Measurements from ENCODE around the gene SS18L1. TPM values are rescaled to one million over a fixed set of nuclear protein-coding genes. Genes with fewer than 3 reads are reported as not detected.

SS18L1 gene
- polyA plus RNA-seq, 4 donors: 15.6 to 26.4 (median 18.9) TPM

DNA sequence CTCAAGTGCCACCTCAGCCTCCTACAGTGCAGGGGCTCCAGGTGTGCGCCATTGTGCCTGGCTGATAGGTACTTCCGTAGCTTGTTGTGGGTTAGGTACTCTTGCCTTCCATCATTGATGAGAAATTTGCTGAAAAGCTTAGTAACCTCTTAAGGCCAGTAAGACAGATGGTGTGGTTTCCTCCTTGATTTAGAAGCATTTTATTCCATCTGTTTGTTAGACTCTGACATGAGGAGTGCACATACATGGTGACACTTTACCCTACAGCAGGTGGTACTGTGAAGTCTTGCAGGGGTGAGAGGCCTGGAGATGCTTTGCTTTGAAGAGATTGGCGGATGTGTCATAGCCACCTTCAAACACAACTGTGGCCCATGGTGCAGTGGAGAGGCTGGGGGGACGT is 24.5 kb downstream of the SS18L1 start:
- no peak for DNase-seq (ENCODE audit: low read depth in 4 of 4, low spot score in 3 of 4)

GRCh38 chr20:62168890-62169435 is 25.4 kb downstream of the SS18L1 start:
- DNase-seq (ENCODE audit: low read depth in 4 of 4, low spot score in 3 of 4): no peak

DNA sequence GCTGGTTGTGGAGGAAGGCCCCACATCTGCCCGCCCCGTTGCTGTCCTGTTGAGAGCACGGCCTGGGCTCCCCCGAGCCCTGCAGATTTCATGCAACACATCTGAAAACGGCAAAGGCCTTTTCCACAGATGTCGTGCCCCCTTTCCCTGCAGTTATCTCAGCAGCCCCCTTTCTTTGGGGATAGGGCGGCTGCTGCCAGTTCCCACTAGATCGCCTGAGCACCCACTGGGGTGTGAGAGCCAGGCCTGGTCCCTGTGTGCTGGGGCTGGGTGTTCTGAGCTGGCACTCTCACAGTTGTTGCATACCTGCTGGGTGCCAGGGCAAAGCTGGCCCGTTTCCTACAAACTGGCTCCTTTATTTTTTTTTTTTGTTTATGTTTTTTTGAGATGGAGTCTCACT is 27.0 kb downstream of the SS18L1 start:
- DNase-seq (ENCODE audit: low read depth in 4 of 4, low spot score in 3 of 4): no peak

- no peak for DNase-seq (ENCODE audit: low read depth in 4 of 4, low spot score in 3 of 4)
Measured at GRCh38 chr20:62171245-62171644, 27.7 kb downstream of the SS18L1 start.

- no peak for DNase-seq (ENCODE audit: low read depth in 4 of 4, low spot score in 3 of 4)
Measured at GRCh38 chr20:62172666-62173065, 29.1 kb downstream of the SS18L1 start.

- DNase-seq (ENCODE audit: low read depth in 4 of 4, low spot score in 3 of 4): no peak
Measured at GRCh38 chr20:62174021-62174804, 30.6 kb downstream of the SS18L1 start.

GRCh38 chr20:62174870-62175624 is 31.5 kb downstream of the SS18L1 start:
- no peak for DNase-seq (ENCODE audit: low read depth in 4 of 4, low spot score in 3 of 4)

DNA sequence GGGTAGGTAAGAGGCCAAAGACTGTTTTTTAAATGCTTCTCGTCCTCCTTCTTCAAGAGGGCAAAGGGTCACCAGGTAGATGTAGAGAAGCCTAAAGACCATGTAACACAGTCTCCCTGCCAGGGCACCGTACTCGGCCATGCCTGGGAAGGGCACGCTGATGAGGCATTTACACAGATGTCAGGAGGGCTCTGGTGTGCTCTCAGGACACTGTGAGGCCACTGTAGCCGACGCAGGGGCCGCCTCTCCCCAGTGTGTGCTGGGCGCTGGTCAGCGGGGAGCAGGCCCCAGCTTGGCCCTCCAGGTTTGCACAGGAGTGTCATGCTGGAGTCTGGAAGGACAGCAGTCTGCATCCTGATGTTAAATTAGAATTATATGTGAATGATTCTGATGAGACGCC is 32.1 kb downstream of the SS18L1 start:
- no peak for DNase-seq (ENCODE audit: low read depth in 4 of 4, low spot score in 3 of 4)

DNA sequence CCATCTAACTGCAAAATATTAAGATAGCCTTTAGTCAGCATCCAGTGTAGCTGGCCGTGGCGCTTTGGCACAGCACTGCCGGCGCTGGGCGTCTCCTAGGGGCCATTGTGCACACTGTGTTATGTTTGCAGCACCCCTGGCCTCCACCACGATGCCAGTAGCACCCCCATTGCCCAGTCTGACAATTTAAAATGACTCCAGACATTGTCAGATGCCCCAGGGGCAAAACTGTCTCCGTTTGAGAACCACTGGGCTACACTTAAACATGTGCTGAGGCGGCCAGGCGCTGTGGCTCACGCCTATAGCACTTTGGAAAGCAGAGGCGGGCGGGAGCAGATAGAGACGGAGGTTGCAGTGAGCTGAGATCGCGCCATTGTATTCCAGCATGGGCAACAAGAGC is 33.3 kb downstream of the SS18L1 start:
- DNase-seq (ENCODE audit: low read depth in 4 of 4, low spot score in 3 of 4): no peak

DNA sequence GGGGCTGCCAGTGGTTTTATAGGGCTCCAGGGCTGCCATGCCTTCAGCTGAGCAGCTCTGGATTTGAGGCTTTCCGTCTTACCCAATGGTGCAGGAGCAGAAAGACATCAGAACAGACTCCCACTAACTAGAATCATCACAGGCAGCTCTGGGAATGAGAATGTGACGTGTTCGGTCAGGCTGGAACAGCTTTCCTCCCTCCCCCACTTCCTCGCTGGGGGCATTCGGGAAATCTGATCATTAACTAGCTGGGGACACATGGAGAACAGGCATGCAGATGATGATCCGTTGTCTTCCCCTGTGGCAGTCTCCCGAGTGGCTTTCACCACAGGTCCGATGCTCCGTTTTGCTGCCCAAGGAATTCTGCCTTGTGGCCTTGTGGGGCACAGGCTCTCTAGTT is 33.7 kb downstream of the SS18L1 start:
- peak in 1 of 4 donors; percentile 8 for DNase-seq (ENCODE audit: low read depth in 4 of 4, low spot score in 3 of 4)

- no peak for DNase-seq (ENCODE audit: low read depth in 4 of 4, low spot score in 3 of 4)
Measured at GRCh38 chr20:62178316-62179161, 35.0 kb downstream of the SS18L1 start.

DNA sequence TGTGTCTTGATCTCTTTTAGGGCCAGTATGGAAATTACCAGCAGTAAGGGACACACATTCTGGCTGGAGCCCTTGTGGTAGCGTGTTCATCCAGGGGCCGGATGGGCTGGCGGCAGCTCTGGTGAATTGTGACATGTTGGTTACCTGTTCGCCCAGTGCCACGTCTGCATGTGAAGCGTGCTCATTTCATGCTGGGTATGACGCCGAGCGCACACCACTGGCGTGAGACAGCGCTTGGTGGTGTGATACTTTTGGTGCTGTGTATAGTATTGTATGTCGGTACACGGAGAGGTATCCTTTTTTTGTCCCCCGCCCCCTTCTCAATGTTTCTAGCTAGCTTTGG is 35.6 kb downstream of the SS18L1 start:
- no peak for DNase-seq (ENCODE audit: low read depth in 4 of 4, low spot score in 3 of 4)

GRCh38 chr20:62181808-62182207 is 38.2 kb downstream of the SS18L1 start:
- no peak for DNase-seq (ENCODE audit: low read depth in 4 of 4, low spot score in 3 of 4)

- peak; percentile 88 to 93 (median 90) for DNase-seq (ENCODE audit: low read depth in 4 of 4, low spot score in 3 of 4)
Measured at GRCh38 chr20:62182469-62183425, 39.2 kb downstream of the SS18L1 start, which contains the start of gene MTG2. Gene MTG2, plus strand, starts transcription at chr20:62183028. Its CDS starts 10,393 bp downstream, at chr20:62193421.

DNA sequence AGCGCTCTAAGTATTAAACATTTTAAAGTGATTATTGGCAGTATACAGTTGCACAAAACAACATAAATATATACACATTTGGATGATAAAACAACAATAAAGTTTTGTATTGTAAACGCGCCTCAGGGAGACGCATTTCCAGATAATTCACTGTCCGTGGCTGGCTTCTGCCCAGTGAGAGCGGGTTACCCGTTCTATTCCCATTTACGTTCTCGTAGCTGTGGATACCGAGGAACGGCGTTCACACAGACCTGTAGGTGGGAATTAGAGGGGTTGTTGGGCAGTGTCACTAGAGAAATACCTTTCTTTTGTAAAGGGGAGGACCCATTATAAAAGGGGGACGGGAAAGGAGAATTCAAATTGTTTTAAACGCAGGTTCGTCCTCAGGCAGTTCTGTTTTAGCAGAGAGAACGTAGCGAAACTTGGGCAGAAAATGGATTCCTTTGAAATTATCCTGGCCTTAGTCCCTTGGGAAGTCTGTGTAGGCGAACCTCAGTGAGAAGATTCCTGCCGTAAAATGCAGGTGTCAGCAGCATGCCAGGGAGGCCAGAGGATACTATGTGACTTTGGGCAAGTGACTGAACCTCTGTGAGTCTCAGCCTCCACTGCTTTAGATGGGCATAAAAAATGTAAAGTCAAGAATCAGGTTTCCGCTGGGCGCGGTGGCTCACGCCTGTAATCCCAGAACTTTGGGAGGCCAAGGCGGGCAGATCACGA is 40.0 kb downstream of the SS18L1 start:
- DNase-seq (ENCODE audit: low read depth in 4 of 4, low spot score in 3 of 4): no peak

DNA sequence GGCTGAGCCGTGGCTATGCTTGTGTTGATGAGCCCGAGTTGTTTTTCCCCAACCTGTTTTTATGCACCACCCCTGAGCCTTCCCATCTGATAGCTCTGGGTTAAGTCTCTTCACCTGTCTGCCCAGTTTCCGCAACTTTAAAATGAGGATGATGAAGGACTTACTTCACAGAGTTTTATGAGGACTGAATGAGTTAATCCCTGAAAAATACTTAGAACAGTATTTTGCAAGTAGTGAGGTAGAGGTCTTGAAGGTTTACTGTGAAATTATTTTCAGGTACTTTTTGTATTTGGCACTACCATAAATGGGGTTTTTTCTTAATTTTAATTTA is 42.5 kb downstream of the SS18L1 start:
- DNase-seq (ENCODE audit: low read depth in 4 of 4, low spot score in 3 of 4): no peak

- no peak for DNase-seq (ENCODE audit: low read depth in 4 of 4, low spot score in 3 of 4)
Measured at GRCh38 chr20:62186887-62187866, 43.6 kb downstream of the SS18L1 start.

Data from left renal pelvis (tissue), 4 donors.